ENCODE measurements around the gene SLC38A9. TPM values are rescaled to one million over a fixed set of nuclear protein-coding genes. Genes with fewer than 3 reads are reported as not detected.
"Not testable (repeated sequence)": the region's sequence is repeated elsewhere in the genome, so short reads cannot be mapped to it uniquely, and the experiment has no call there.

The SLC38A9 gene, protein sequence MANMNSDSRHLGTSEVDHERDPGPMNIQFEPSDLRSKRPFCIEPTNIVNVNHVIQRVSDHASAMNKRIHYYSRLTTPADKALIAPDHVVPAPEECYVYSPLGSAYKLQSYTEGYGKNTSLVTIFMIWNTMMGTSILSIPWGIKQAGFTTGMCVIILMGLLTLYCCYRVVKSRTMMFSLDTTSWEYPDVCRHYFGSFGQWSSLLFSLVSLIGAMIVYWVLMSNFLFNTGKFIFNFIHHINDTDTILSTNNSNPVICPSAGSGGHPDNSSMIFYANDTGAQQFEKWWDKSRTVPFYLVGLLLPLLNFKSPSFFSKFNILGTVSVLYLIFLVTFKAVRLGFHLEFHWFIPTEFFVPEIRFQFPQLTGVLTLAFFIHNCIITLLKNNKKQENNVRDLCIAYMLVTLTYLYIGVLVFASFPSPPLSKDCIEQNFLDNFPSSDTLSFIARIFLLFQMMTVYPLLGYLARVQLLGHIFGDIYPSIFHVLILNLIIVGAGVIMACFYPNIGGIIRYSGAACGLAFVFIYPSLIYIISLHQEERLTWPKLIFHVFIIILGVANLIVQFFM
- 10 to 100 TPM; 14.8 to 20.8 TPM for total RNA-seq

DNA sequence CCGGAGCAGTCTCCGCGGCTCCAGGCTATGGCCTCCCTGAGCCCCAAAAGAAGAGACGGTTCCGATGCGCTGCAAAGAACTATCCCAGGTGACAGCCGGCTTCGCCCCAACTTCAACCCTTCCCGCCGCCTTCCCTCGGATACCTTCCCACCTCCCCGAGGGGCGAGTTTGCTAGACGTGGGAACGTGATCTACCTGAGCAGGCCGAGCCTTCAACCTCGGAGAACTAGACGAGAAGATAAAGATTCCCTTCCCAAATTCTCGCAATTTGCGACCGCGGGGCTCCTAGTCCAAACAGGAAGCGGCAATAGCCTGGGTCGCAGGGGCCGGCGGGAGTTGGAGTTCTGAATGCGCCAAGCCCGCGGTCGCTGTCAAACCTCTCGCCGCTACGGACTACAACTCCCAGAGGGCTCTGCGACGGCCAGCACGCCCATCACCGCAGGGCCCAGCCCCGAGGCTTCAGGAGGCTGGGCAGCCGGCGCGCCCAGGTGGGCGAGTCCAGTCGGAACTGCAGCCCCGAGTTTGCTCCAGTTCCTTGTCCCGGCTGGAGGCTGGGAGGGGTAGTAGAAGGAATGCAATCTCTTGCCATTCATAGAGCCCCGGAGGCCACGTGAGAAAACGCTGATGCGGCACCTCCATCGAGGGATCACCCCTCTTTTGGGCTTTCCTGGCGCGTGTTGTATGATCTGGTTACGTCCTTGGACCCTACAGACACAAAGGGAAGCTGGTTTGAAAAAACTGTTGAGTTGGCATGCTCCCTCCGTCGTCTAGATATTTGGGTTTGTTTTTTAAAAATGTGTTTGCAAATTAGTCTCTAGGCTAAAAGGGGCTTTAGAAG, at the start of gene SLC38A9:
SLC38A9 (minus strand) TSS at position 302 of the 837 bp plus-strand sequence. CDS start 14,366 bp downstream, outside the sequence.
- H3K4me1 ChIP-seq (replicated peaks): peaks cover 7% of the 10 kb centered on the region
- H3K36me3 ChIP-seq: no peaks in the 10 kb centered on the region
- TF ChIP-seq CTCF (IDR thresholded peaks at IDR 0.05) (peak in 2 of 4 experiments; percentile 12 to 19), POLR2A (IDR thresholded peaks at IDR 0.05) (peak; percentile 40), POLR2AphosphoS5 (IDR thresholded peaks at IDR 0.05) (peak; percentile 88)
- H3K9me3 ChIP-seq: no peaks in the 10 kb centered on the region
- peak within 1 kb of the TSS; percentile 52 to 81 for H3K4me3 ChIP-seq
- 0% methylated on average over 55 of the region's 55 CpGs for WGBS
- peak; percentile 94 for DNase-seq (ENCODE audit: low spot score)
- no peaks in the 10 kb centered on the region for H3K27me3 ChIP-seq (replicated peaks; ENCODE audit: insufficient read depth)
- peak within 1 kb of the TSS; percentile 12 to 62 for H3K27ac ChIP-seq
- intact Hi-C loops (cut with DNase I): loop anchor here (5.0 to 10.0 kb wide), 2 partner anchors 273 to 490 kb away; no protein-coding TSS in a partner anchor

DNA sequence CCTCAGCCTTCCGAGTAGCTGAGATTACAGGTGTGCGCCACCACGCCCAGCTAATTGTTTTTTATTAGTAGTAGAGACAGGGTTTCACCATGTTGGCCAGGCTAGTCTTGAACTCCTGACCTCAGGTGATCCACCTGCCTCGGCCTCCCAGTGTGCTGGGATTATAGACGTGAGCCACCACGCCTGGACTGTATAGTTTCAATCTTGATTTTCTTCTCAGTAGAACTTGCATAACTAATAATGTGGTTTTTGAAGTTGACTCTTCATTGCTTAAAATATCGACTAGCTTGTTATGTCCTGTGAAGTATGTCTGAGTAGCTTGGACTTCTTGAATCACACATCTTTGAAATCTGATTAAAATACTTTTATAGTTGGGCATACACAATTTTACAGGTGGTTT, 49.6 kb upstream of the SLC38A9 start:
- H3K27me3 ChIP-seq (replicated peaks; ENCODE audit: insufficient read depth); H3K27ac ChIP-seq; DNase-seq (ENCODE audit: low spot score); H3K4me1 ChIP-seq (replicated peaks); H3K4me3 ChIP-seq; H3K36me3 ChIP-seq; intact Hi-C loops (cut with DNase I); H3K9me3 ChIP-seq: not testable (repeated sequence)
- WGBS: 86% methylated on average over 7 of the region's 7 CpGs

DNA sequence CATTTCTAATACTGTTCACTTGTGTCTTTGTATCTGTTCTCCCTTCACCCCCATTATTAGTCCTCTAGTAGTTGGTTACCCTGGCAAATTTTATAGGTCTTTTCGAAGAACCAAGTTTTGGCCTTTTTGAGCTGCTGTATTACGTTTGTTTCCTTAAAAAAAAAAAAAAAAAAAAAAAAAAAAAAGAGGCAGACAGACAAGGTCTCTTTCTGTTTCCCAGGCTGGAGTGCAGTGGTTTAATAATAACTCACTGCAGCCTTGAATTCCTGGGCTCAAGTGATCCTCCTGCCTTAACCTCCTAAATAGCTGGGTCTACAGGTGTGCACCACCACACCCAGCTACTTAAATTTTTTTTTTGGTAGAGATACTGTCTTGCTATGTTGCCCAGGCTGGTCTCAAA, 46.6 kb upstream of the SLC38A9 start:
- no peak for DNase-seq (ENCODE audit: low spot score)
- H3K4me1 ChIP-seq (replicated peaks): no peaks in the 10 kb centered on the region
- no peaks in the 10 kb centered on the region for H3K9me3 ChIP-seq
- no peaks in the 10 kb centered on the region for H3K27me3 ChIP-seq (replicated peaks; ENCODE audit: insufficient read depth)
- H3K36me3 ChIP-seq: no peaks in the 10 kb centered on the region
- intact Hi-C loops (cut with DNase I): no loop called here
- no peak overlapping the region for H3K4me3 ChIP-seq
- H3K27ac ChIP-seq: no peak overlapping the region
- 66% methylated on average over 2 of the region's 2 CpGs for WGBS
- TF ChIP-seq POLR2A (IDR thresholded peaks at IDR 0.05) (no peak), CTCF (IDR thresholded peaks at IDR 0.05) (no peak), POLR2AphosphoS5 (IDR thresholded peaks at IDR 0.05) (no peak)

- no peak overlapping the region for H3K27ac ChIP-seq
- no peak overlapping the region for H3K4me3 ChIP-seq
- H3K9me3 ChIP-seq: no peaks in the 10 kb centered on the region
- H3K36me3 ChIP-seq: no peaks in the 10 kb centered on the region
- WGBS: 81% methylated on average over 1 of the region's 1 CpG
- intact Hi-C loops (cut with DNase I): no loop called here
- DNase-seq (ENCODE audit: low spot score): no peak
- no peaks in the 10 kb centered on the region for H3K27me3 ChIP-seq (replicated peaks; ENCODE audit: insufficient read depth)
- no peaks in the 10 kb centered on the region for H3K4me1 ChIP-seq (replicated peaks)
- TF ChIP-seq POLR2A (IDR thresholded peaks at IDR 0.05) (no peak), CTCF (IDR thresholded peaks at IDR 0.05) (no peak)
Measured at GRCh38 chr5:55758231-55758630, 46.1 kb upstream of the SLC38A9 start.

GRCh38 chr5:55750499-55750898, 38.4 kb upstream of the SLC38A9 start:
- no peaks in the 10 kb centered on the region for H3K9me3 ChIP-seq
- H3K27ac ChIP-seq: no peak overlapping the region
- WGBS: 81% methylated on average over 3 of the region's 3 CpGs
- no peaks in the 10 kb centered on the region for H3K27me3 ChIP-seq (replicated peaks; ENCODE audit: insufficient read depth)
- intact Hi-C loops (cut with DNase I): no loop called here
- H3K36me3 ChIP-seq: no peaks in the 10 kb centered on the region
- no peak overlapping the region for H3K4me3 ChIP-seq
- no peaks in the 10 kb centered on the region for H3K4me1 ChIP-seq (replicated peaks)
- TF ChIP-seq POLR2AphosphoS5 (IDR thresholded peaks at IDR 0.05): no peak
- TF ChIP-seq POLR2A (IDR thresholded peaks at IDR 0.05): no peak
- no peak for TF ChIP-seq CTCF (IDR thresholded peaks at IDR 0.05)
- no peak for DNase-seq (ENCODE audit: low spot score)

Data from prostate gland (tissue), 2 donors.